Activated naive CD8-positive, alpha-beta T cell treated with anti-CD3 and anti-CD28 coated beads for 36 hours (primary cell): Measurements from ENCODE around the gene ARHGAP25. TPM values are rescaled to one million over a fixed set of nuclear protein-coding genes. Genes with fewer than 3 reads are reported as not detected.
"Not testable (repeated sequence)": the region's sequence is repeated elsewhere in the genome, so short reads cannot be mapped to it uniquely, and the experiment has no call there.

ENCODE experiments used
- DNase-seq: peaks from one replicate; pipeline ENCODE4 v3.0.0; 2021
- H3K27ac Mint-ChIP-seq: one replicate; pipeline ENCODE4 v1.8.0; 2022; ENCODE audit warnings: mild to moderate bottlenecking, moderate library complexity, mixed read lengths
- H3K27me3 Mint-ChIP-seq: one replicate; pipeline ENCODE4 v1.8.0; 2022; ENCODE audit warnings: mild to moderate bottlenecking, mixed read lengths
- H3K36me3 Mint-ChIP-seq: one replicate; pipeline ENCODE4 v1.8.0; 2021; ENCODE audit warnings: mild to moderate bottlenecking, mixed read lengths
- H3K4me1 Mint-ChIP-seq: one replicate; pipeline ENCODE4 v1.8.0; 2021; ENCODE audit warnings: mixed read lengths
- H3K4me3 Mint-ChIP-seq: one replicate; pipeline ENCODE4 v1.8.0; 2022; ENCODE audit warnings: mild to moderate bottlenecking, moderate library complexity, mixed read lengths
- H3K9me3 Mint-ChIP-seq: one replicate; pipeline ENCODE4 v1.8.0; 2022; ENCODE audit warnings: mixed read lengths
- total RNA-seq, 2 experiments: library from RNA; stranded (reverse); gene quantifications; one replicate each; pipeline ENCODE4 v1.2.3, GENCODE V29; 2021

ARHGAP25 gene
- total RNA-seq, 2 experiments from 2014 or later, result 47.4 to 51.0 TPM

DNA sequence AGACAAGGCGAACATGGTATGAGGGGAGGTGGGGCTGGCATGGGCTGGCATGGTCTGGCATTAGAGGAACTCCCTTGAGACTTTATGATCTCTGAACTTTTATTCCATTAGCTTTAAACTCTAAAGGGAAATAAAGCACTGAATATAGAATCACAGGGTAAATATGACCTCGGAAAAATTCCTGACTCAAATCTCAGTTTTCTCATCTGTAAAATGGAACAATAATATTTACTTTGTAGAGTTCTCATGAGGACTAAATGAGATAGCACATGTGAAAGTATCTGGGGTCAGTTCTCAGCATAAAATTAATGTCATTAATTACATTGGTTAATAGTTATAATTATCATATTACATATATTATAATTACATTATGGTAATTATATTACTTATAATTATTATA, 65.9 kb downstream of the ARHGAP25 start:
- Mint-ChIP-seq H3K9me3 (no peaks in the 10 kb centered on the region), H3K4me3 (no peak overlapping the region), H3K4me1 (peaks cover 24% of the 10 kb centered on the region), H3K27ac (no peak overlapping the region), H3K27me3 (no peaks in the 10 kb centered on the region), H3K36me3 (peaks cover 49% of the 10 kb centered on the region)
- DNase-seq, result no peak

DNA sequence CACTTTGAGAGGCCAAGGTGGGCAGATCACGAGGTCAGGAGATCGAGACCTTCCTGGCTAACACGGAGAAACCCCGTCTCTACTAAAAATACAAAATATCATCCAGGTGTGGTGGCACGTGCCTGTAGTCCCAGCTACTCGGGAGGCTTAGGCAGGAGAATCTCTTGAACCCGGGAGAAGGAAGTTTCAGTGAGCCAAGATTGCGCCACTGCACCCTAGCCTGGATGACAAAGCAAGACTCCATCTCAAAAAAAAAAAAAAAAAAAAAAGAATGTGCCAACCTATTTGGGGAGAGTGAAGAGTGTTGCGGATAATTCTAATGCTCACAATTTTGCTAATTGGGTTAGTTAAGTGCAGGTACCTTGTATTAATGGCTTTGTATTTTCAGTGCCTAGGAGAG, 67.5 kb downstream of the ARHGAP25 start:
- not testable (repeated sequence) for H3K27ac Mint-ChIP-seq, DNase-seq, H3K27me3 Mint-ChIP-seq, H3K9me3 Mint-ChIP-seq, H3K4me3 Mint-ChIP-seq
- Mint-ChIP-seq H3K36me3 (peaks cover 40% of the 10 kb centered on the region), H3K4me1 (peaks cover 13% of the 10 kb centered on the region)

GRCh38 chr2:68805025-68805424, 70.4 kb downstream of the ARHGAP25 start:
- Mint-ChIP-seq H3K4me3 (no peak overlapping the region), H3K27ac (no peak overlapping the region), H3K27me3 (no peaks in the 10 kb centered on the region), H3K4me1 (peaks cover 35% of the 10 kb centered on the region), H3K9me3 (no peaks in the 10 kb centered on the region), H3K36me3 (peaks cover 41% of the 10 kb centered on the region)
- no peak for DNase-seq

DNA sequence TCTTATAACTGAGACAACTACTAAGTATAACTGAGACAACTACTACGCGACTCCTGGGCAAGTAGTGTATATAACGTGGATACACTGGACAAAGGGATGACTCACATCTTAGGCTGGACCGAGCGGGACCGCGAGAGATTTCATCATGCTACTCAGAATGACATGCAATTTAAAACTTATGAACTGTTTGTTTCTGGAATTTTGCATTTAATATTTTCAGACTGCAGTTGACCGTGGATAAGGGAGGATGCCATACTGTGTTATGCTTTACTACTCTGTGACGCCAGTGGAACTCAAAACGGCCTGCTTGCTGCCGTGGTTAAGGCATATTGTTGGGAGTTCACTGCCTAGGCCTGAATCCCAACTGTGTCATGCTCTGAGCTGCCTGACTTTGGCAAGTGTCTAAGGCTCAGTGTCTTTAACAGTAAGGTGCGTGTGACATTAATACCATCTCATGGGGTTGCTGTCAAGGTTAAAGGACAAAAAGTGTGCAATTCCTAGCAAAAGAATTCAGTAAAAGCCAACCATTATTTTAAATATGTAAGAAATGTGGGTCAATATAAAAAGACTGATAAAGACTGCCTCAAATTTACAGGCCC, 72.0 kb downstream of the ARHGAP25 start:
- Mint-ChIP-seq H3K27me3 (no peaks in the 10 kb centered on the region), H3K4me3 (no peak overlapping the region), H3K36me3 (peaks cover 34% of the 10 kb centered on the region), H3K4me1 (peaks cover 30% of the 10 kb centered on the region), H3K27ac (peak overlapping the region; percentile 13), H3K9me3 (no peaks in the 10 kb centered on the region)
- DNase-seq, result no peak

DNA sequence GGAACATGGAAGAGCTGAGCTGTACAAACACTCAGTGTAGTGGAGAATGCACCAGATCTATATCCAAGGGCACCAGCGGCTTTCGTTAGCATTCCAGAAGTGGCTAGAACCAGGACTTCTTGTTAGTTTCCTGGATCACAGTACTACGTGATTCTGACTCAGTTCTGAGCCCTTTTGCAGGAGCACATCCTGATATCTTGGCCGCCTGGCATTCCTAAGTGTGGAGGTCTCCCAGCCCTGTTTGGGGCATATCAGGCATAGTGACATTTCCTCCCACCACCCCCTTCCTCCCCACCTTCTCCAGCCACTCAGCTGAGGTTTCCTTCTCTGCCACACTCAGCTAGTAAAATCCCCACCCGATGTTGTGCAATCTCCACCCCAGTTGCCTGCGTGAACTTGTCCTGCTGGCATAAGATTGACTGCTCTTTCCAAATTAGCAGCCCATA, 73.2 kb downstream of the ARHGAP25 start:
- H3K27me3 Mint-ChIP-seq, result no peaks in the 10 kb centered on the region

GRCh38 chr2:68809324-68810240, 75.0 kb downstream of the ARHGAP25 start:
- peak overlapping the region; percentile 73 for H3K27ac Mint-ChIP-seq
- peaks cover 30% of the 10 kb centered on the region for H3K4me1 Mint-ChIP-seq
- no peak for DNase-seq
- no peak overlapping the region for H3K4me3 Mint-ChIP-seq
- H3K36me3 Mint-ChIP-seq, result peaks cover 36% of the 10 kb centered on the region
- H3K9me3 Mint-ChIP-seq, result no peaks in the 10 kb centered on the region
- no peaks in the 10 kb centered on the region for H3K27me3 Mint-ChIP-seq

More for the DNA sequence above, 73.2 kb downstream of the ARHGAP25 start:
- Mint-ChIP-seq H3K9me3 (no peaks in the 10 kb centered on the region), H3K4me1 (peaks cover 30% of the 10 kb centered on the region), H3K27ac (peak overlapping the region; percentile 73), H3K4me3 (no peak overlapping the region), H3K36me3 (peaks cover 36% of the 10 kb centered on the region)
- DNase-seq, result no peak

GRCh38 chr2:68811364-68811763, 76.8 kb downstream of the ARHGAP25 start:
- peak overlapping the region; percentile 54 for H3K27ac Mint-ChIP-seq

DNA sequence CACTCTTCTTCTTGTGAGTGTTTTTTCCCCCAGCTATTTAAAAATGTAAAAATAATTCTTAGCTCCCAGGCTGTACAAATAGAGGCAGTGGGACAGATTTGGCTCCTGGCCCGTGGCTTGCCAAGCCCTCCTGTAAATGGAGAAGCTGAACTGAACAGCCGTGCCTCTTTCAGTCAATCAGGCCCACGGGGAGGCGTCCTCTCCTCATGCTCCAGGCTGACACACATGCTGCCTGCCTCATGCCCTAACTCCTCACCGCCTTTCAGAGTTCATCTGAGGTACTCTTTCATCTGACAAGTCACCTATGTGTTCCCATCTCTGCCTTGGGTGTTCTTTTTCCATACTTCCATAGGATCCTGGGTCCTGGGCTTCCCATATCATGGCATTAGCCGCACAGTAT, 77.6 kb downstream of the ARHGAP25 start:
- Mint-ChIP-seq H3K4me3 (no peak overlapping the region), H3K27me3 (no peaks in the 10 kb centered on the region)

More at GRCh38 chr2:68811364-68811763, 76.8 kb downstream of the ARHGAP25 start:
- Mint-ChIP-seq H3K4me1 (peaks cover 30% of the 10 kb centered on the region), H3K9me3 (no peaks in the 10 kb centered on the region), H3K4me3 (no peak overlapping the region), H3K36me3 (peaks cover 32% of the 10 kb centered on the region), H3K27me3 (no peaks in the 10 kb centered on the region)
- DNase-seq, result no peak

DNA sequence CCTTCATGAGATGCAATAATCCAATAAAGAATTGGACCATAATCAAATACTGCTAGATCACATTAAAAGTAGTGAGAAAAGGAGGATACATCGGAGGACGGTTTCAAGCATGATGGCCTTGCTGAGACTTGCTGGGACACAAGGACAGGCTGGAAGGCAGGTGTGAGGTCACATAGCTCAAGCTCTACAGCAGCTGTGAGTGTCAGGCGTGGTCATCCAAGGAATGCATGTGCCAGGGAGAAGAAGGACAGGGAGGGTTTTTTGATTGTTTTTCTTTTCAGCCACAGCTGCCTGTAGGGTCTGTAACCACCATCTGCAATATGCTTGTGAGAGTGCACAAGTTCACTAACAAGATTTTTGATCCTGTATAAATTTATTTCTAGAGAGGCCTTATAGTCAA, 79.0 kb downstream of the ARHGAP25 start:
- H3K27ac Mint-ChIP-seq, result no peak overlapping the region

More for the DNA sequence above, 77.6 kb downstream of the ARHGAP25 start:
- H3K4me1 Mint-ChIP-seq, result peaks cover 28% of the 10 kb centered on the region
- H3K36me3 Mint-ChIP-seq, result peaks cover 30% of the 10 kb centered on the region
- DNase-seq, result no peak
- no peaks in the 10 kb centered on the region for H3K9me3 Mint-ChIP-seq
- peak overlapping the region; percentile 65 for H3K27ac Mint-ChIP-seq

DNA sequence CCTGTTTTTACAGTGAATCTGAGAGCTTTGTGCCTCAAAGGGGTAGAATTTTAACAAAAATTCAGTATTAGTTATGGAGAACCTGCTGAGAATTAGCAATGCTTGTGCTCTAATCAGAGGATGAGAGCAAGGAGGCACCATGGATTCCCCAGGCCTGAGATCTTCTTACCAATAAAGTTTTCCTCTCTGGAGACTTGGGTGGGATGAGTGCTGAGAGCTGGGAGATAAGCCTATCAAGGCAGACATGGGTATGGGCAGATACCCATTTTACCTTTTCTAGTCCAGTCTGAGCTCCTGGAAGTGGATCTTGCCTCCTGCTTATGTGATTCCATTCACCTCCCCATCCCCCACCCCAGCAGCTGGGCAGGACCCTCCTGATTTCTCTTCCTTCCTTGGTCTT, 82.7 kb downstream of the ARHGAP25 start:
- no peaks in the 10 kb centered on the region for H3K27me3 Mint-ChIP-seq

More for the DNA sequence above, 79.0 kb downstream of the ARHGAP25 start:
- no peaks in the 10 kb centered on the region for H3K27me3 Mint-ChIP-seq
- H3K4me3 Mint-ChIP-seq, result no peak overlapping the region
- peaks cover 28% of the 10 kb centered on the region for H3K36me3 Mint-ChIP-seq
- H3K4me1 Mint-ChIP-seq, result peaks cover 16% of the 10 kb centered on the region
- no peaks in the 10 kb centered on the region for H3K9me3 Mint-ChIP-seq
- DNase-seq, result no peak

DNA sequence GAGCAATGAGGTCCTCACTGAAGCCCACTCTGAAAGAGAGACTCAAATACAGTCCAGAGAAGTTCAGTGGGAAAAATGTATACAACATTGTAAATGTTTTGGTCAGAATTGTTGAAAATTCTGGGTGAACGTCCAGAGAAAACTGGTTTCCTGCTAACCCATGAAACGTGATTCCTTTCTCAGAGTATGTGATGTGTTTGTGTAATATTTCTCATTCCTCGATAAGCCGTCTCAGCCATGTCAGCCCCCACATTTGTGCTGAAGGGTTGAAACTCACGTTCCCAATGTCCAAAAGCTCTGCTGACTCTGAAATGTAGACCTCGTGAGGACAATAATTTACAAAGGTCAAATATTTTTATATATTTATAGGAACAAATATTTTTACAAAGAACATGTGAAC, 84.9 kb downstream of the ARHGAP25 start:
- DNase-seq, result no peak
- Mint-ChIP-seq H3K4me3 (no peak overlapping the region), H3K27ac (peak overlapping the region; percentile 30), H3K9me3 (no peaks in the 10 kb centered on the region), H3K4me1 (peaks cover 20% of the 10 kb centered on the region), H3K27me3 (no peaks in the 10 kb centered on the region), H3K36me3 (peaks cover 32% of the 10 kb centered on the region)

More for the DNA sequence above, 82.7 kb downstream of the ARHGAP25 start:
- H3K4me1 Mint-ChIP-seq, result peaks cover 15% of the 10 kb centered on the region
- DNase-seq, result no peak
- no peak overlapping the region for H3K4me3 Mint-ChIP-seq
- H3K36me3 Mint-ChIP-seq, result peaks cover 18% of the 10 kb centered on the region
- peak overlapping the region; percentile 26 for H3K27ac Mint-ChIP-seq
- no peaks in the 10 kb centered on the region for H3K9me3 Mint-ChIP-seq

DNA sequence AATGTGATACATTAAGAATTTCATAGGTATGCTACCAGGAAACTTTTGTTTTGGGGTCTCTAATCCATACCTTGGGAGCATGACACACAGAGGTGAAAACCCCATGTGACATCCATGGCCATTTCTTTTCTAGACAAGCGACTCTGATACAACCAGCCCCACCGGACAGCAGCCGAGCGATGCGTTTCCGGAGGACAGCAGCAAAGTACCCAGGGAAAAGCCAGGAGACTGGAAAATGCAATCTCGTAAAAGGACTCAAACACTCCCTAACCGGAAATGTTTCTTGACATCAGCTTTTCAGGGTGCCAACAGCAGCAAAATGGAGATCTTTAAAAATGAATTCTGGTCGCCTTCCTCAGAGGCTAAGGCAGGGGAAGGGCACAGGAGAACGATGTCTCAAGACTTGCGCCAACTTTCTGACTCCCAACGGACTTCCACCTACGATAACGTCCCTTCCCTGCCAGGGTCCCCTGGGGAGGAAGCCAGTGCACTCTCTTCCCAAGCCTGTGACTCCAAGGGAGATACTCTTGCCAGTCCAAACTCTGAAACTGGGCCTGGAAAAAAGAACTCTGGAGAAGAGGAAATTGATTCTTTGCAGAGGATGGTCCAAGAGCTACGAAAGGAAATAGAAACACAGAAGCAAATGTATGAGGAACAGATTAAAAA, 87.7 kb downstream of the ARHGAP25 start:
- no peak overlapping the region for H3K4me3 Mint-ChIP-seq
- peak overlapping the region; percentile 72 for H3K27ac Mint-ChIP-seq
- peaks cover 41% of the 10 kb centered on the region for H3K36me3 Mint-ChIP-seq
- no peaks in the 10 kb centered on the region for H3K27me3 Mint-ChIP-seq
- no peaks in the 10 kb centered on the region for H3K9me3 Mint-ChIP-seq
- peaks cover 20% of the 10 kb centered on the region for H3K4me1 Mint-ChIP-seq
- DNase-seq, result no peak

GRCh38 chr2:68824831-68825230, 90.2 kb downstream of the ARHGAP25 start:
- no peak overlapping the region for H3K4me3 Mint-ChIP-seq
- H3K4me1 Mint-ChIP-seq, result peaks cover 39% of the 10 kb centered on the region
- peaks cover 42% of the 10 kb centered on the region for H3K36me3 Mint-ChIP-seq
- H3K9me3 Mint-ChIP-seq, result no peaks in the 10 kb centered on the region
- no peak for DNase-seq
- no peaks in the 10 kb centered on the region for H3K27me3 Mint-ChIP-seq
- H3K27ac Mint-ChIP-seq, result peak overlapping the region; percentile 10

GRCh38 chr2:68825866-68826265, 91.3 kb downstream of the ARHGAP25 start:
- Mint-ChIP-seq H3K27me3 (no peaks in the 10 kb centered on the region), H3K27ac (no peak overlapping the region), H3K4me3 (no peak overlapping the region), H3K9me3 (no peaks in the 10 kb centered on the region), H3K4me1 (peaks cover 43% of the 10 kb centered on the region), H3K36me3 (peaks cover 40% of the 10 kb centered on the region)
- DNase-seq, result no peak

GRCh38 chr2:68827666-68828065, 93.1 kb downstream of the ARHGAP25 start:
- Mint-ChIP-seq H3K4me1 (peaks cover 50% of the 10 kb centered on the region), H3K4me3 (no peak overlapping the region)

More at GRCh38 chr2:68827666-68828065, 93.1 kb downstream of the ARHGAP25 start:
- no peaks in the 10 kb centered on the region for H3K9me3 Mint-ChIP-seq
- peak overlapping the region; percentile 84 for H3K27ac Mint-ChIP-seq
- no peak for DNase-seq
- H3K27me3 Mint-ChIP-seq, result no peaks in the 10 kb centered on the region
- peaks cover 33% of the 10 kb centered on the region for H3K36me3 Mint-ChIP-seq
